Stimulated activated CD8-positive, alpha-beta memory T cell treated with anti-CD3 and anti-CD28 coated beads, Interleukin-4, amount 100 ng/mL, for 24 hours (primary cell): Measurements from ENCODE around the gene TIE1.

Experiments used
- DNase-seq: peaks from one replicate; pipeline ENCODE4 v3.0.0-alpha.2; 2020; ENCODE audit warnings: low read depth

The TIE1 gene

GRCh38 chr1:43312663-43313515 lies 12.1 kb downstream of the TIE1 start:
- no peak for DNase-seq

GRCh38 chr1:43313771-43314170 lies 13.0 kb downstream of the TIE1 start:
- DNase-seq = no peak

- DNase-seq = no peak
Observed at GRCh38 chr1:43314233-43314632, 13.5 kb downstream of the TIE1 start.

GRCh38 chr1:43315481-43315880 lies 14.7 kb downstream of the TIE1 start:
- DNase-seq = no peak

GRCh38 chr1:43315963-43316737 lies 15.4 kb downstream of the TIE1 start:
- DNase-seq = no peak

- no peak for DNase-seq
Observed at GRCh38 chr1:43316738-43317520, 16.1 kb downstream of the TIE1 start.

- no peak for DNase-seq
Observed at GRCh38 chr1:43317817-43318471, 17.2 kb downstream of the TIE1 start.

GRCh38 chr1:43318831-43319230 lies 18.0 kb downstream of the TIE1 start:
- no peak for DNase-seq

- DNase-seq = no peak
Observed at GRCh38 chr1:43319288-43319687, 18.5 kb downstream of the TIE1 start.

- no peak for DNase-seq
Observed at GRCh38 chr1:43319766-43320165, 19.0 kb downstream of the TIE1 start.

- no peak for DNase-seq
Observed at GRCh38 chr1:43321331-43321891, 20.6 kb downstream of the TIE1 start.

GRCh38 chr1:43322506-43322905 lies 21.7 kb downstream of the TIE1 start:
- no peak for DNase-seq

GRCh38 chr1:43324810-43325209 lies 24.0 kb downstream of the TIE1 start:
- no peak for DNase-seq

- no peak for DNase-seq
Observed at GRCh38 chr1:43325381-43325780, 24.6 kb downstream of the TIE1 start.

GRCh38 chr1:43327549-43328292 lies 26.9 kb downstream of the TIE1 start:
- DNase-seq = no peak

GRCh38 chr1:43329995-43330751 lies 29.4 kb downstream of the TIE1 start:
- DNase-seq = peak; percentile 44

GRCh38 chr1:43331688-43332087 lies 30.9 kb downstream of the TIE1 start:
- no peak for DNase-seq

GRCh38 chr1:43334453-43335205 lies 33.8 kb downstream of the TIE1 start:
- DNase-seq = no peak

GRCh38 chr1:43337588-43337987 lies 36.8 kb downstream of the TIE1 start, which contains the start of gene MPL:
MPL (plus strand) TSS chr1:43337818; CDS start chr1:43337849, 31 bp downstream.
- DNase-seq = no peak
